HG03060 (cell line): ENCODE results near the gene ZNF22.
"Not testable (repeated sequence)": the region's sequence is repeated elsewhere in the genome, so short reads cannot be mapped to it uniquely, and the experiment has no call there.

Source experiments
- ATAC-seq: cut with Tn5 transposase; IDR thresholded peaks from one replicate; pipeline ENCODE4 v1.9.1; 2021; ENCODE audit warnings: low read depth, moderate number of reproducible peaks; ENCODE audit not compliant: unreplicated experiment

The ZNF22 gene

DNA sequence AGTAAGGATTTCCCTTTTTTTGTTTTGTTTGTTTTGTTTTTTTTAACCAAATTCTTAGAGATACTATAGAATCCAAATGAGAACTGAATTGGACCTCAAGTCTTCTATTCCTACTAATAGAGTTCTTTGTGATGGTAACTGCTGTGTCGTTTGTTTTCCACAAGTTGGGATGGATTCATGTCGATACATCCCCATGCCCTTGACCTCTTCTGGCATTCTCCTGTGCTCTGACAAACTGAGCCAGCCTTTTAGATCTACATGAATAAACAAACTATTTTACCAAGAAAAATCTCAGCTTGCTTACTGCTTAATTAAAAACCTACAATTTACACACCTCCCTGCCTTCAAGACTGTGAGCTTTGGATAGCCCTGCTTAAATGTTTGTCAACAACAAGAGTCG, 3.9 kb downstream of the ZNF22 start:
- ATAC-seq: no peak

DNA sequence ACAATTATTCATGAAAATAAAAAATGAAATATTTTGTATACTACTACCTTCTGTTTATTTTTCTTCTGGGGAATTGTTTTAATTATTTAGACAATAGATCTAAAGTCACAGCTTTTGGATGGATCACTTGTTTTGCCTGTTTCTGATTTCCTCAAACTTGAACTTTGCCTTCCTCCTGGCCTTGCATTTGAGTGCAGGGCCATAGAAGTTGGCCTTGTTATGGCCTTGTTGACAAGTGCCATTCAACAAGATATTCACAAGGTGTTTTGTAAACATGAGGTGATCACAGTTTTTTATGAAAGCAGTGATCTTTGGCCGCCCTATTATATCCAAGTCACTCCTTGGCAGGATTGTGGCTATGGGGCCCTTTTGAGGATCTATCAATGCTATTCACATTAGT, 4.6 kb downstream of the ZNF22 start:
- no peak for ATAC-seq

- ATAC-seq: no peak
Measured at GRCh38 chr10:45006276-45007030, 5.7 kb downstream of the ZNF22 start.

DNA sequence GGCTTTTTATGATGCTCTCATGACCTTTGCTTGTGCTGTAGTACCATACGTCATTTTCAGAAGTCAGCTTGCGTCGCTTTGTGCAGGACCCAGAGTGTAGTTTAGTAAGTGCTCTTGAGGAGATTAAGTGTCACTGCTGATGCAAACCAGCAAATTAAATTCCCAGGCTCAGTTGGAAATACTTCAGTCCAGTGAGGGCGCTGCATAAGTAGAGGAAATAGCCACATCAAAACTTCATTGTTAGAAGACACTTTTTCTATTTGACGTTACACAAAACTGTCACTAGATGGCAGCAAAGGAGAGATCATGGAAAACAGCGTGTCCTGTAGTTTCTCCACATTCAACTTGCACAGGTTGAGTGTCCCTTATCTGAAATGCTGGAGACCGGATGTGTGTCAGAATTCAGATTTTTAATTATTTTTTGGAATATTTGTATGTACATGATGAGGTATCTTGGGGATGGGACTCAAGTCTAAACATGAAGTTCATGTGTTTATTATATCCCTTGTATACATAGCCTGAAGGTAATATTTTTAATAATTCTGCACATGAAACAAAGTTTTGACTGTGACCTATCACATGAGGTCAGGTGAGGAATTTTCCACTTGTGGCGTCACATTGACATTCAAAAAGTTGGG, 7.9 kb downstream of the ZNF22 start:
- ATAC-seq: peak; percentile 77

DNA sequence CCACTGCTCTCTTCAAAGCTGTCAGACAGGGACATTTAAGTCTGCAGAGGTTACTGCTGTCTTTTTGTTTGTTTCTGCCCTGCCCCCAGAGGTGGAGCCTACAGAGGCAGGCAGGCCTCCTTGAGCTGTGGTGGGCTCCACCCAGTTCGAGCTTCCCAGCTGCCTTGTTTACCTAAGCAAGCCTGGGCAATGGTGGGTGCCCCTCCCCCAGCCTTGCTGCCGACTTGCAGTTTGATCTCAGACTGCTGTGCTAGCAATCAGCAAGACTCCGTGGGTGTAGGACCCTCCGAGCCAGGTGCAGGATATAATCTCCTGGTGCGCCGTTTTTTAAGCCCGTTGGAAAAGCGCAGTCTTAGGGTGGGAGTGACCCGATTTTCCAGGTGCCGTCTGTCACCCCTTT, 13.8 kb downstream of the ZNF22 start:
- ATAC-seq: not testable (repeated sequence)

- no peak for ATAC-seq
Measured at GRCh38 chr10:45015590-45015989, 14.9 kb downstream of the ZNF22 start.

- ATAC-seq: no peak
Measured at GRCh38 chr10:45023426-45023825, 22.7 kb downstream of the ZNF22 start.

DNA sequence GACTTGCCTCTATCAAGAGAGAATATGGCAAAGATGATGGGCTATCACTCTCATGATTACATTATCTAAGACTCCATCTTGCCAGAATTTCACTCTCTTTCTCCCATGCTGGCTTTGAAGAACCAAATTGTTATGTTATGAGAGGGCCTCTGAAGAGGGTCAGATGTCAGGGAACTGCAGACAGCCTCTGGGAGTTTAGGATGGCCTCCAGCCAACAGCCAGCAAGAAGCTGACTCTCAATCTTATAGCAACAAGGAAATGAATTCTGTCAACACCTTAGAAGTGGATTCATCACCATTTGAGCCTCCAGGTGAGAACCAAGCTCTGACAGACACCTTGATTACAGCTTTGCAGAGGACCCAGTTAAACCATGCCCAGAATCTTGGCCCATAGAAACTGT, 33.6 kb downstream of the ZNF22 start:
- ATAC-seq: no peak

DNA sequence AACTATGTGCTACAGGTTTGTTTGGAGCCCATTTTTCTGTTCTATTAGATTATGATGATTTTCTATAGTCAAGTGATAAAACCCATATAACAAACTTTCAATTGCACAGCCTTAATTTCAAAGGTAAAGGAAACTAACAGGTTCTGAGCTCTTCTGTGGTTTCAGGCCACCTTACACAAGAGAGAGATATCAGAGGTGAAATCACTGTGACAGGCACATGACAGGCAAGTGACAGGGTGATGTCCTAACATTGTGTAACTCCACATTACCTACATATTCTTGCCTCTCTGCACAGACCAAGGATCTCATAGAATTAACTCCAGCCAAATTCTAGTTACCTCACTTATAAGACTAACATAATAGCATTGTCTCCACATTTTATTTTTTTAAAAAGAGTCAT, 35.0 kb downstream of the ZNF22 start:
- no peak for ATAC-seq

DNA sequence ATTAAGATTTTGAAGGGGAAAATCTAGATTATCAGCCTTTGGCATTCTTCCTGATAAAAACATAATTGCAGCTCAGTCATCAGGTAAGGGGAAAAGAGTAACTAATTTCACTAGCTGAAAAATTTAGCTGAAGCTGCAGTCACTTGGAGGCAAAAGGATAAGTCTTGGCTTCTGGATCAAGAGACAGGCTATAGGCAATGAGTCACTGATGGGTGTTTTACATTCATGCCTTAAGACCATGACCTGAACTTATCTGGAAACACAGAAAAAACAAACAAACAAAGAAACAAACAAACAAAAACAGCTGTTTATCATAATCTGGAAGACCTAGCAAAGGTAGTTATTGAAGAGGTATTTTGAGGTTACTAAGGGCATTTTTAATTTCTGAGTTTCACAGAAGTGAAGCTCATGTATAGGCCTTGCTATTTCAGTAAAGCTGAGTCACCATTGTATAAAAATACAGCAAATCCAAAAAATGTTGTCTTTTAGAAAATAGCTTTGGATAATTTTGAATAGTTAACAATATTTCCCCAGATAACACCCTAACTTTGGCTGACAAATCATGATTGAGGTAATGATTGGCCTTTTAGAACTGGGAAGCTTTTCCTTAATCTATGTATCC, 40.3 kb downstream of the ZNF22 start:
- ATAC-seq: no peak

DNA sequence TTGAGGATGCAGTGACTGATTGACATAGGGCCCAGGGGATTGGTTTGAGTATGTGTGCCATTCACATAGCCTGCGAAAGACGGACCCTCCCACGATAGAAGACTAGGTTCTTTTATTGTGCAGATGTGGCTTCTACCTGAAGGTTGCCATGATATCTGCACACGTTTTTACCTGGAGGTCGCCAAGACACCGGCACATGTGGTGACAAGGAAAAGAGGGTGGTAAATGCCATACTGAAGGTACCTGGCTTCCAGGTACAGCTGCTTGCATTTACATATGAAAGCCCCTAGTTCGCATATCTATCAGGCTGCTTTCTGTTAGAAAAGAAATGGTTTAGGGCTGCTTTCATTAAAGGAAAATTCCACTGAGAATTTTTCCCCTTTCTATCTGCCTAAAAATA, 43.6 kb downstream of the ZNF22 start:
- no peak for ATAC-seq

DNA sequence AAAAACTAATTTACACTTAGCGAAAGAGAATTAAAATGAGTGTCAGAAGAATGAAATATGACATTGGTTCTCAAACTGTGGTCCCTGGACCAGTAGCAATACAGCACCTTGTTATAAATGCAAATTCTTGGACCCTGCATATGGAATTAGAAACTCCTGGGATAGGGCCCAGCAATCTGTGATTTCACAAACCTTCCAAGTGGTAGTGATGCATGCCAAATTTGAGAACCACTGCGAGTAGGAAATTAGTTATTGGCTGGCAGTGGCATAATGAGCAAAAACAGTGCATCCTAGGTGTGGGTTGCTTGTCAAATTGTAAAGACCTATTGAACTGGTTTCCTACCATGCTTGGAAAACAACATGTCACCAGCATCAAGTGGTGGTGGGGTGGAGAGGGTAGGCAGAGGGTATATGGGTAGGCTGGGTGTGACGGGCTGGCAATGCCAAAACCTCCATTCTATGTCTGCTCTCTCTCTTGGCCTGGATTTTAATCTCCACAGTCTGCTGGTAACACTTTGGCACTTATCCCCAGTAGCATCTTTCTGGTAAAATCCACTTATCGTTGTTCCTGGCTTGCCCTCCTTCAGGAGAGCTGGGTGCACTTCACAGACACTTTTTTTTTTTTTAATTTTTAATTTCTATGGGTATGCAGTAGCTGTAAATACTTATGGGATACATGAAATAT, 50.0 kb downstream of the ZNF22 start:
- no peak for ATAC-seq

DNA sequence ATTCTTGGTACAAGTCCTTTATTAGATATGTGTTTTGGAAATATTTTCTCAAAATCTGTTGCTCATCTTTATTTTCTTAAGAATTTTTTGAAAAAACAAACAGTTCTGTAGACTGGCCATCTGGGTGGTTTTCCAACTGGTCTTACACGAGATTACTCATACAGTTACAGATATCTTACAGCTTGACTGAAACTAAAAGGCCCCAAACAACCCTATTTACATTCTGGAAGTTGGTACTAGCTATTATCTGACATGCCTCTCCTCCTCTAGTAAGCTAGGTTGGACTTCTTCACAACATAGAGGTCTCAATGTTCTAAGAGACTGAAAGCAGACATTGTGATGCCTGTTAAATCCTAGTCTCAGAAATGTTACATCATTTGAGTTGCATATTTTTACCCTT, 52.0 kb downstream of the ZNF22 start:
- ATAC-seq: no peak

DNA sequence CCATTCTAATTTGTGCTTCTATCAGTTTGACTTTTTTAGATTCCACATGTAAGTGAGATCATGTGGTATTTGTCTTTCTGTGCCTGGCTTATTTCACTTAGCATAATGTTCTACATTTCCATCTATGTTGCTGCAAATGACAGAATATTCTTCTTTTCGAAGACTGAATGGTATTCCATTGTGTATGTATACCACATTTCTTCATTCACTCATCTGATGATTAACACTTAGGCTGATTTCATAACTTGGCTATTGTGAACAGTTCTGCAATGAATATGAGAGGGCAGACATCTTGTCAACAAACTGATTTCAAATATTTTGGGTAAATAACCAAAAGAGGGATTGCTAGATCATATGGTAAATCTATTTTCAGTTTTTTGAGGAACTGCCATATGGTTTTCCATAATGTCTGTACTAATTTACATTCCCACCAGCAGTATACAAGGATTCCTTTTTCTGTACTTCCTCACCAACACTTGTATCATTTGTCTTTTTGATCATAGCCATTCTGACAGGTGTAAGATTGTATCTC, 52.9 kb downstream of the ZNF22 start:
- ATAC-seq: no peak
